H9 (cell line): ENCODE results near the gene RBMS3. TPM values are rescaled to one million over a fixed set of nuclear protein-coding genes. Genes with fewer than 3 reads are reported as not detected.
A peak's percentile ranks its signal among the peaks of the same experiment; 100 is the strongest.

Experiments
- DNase-seq: peaks from one replicate; pipeline ENCODE4 v3.0.0-alpha.2; 2017
- H2AFZ ChIP-seq: one replicate; pipeline ENCODE4 v1.6.1; 2013; ENCODE audit warnings: mild to moderate bottlenecking, low read length, control low read depth, moderate library complexity
- H2AK5ac ChIP-seq: 2 replicates; pipeline ENCODE4 v1.6.1; 2013; ENCODE audit warnings: low read length, control low read depth, mixed read lengths; ENCODE audit not compliant: insufficient read length
- H2BK120ac ChIP-seq: one replicate; pipeline ENCODE4 v1.6.1; 2013; ENCODE audit warnings: low read depth, mild to moderate bottlenecking, low read length, control low read depth, inconsistent platforms; ENCODE audit not compliant: poor library complexity, severe bottlenecking
- H2BK12ac ChIP-seq: 2 replicates; pipeline ENCODE4 v1.6.1; 2013; ENCODE audit warnings: low read length, control low read depth, mixed read lengths, low read depth; ENCODE audit not compliant: insufficient read length
- H2BK15ac ChIP-seq: 2 replicates; pipeline ENCODE4 v1.6.1; 2013; ENCODE audit warnings: low read depth, low read length, control low read depth
- H2BK20ac ChIP-seq: one replicate; pipeline ENCODE4 v1.6.1; 2013; ENCODE audit warnings: low read depth, mild to moderate bottlenecking, low read length, control low read depth, inconsistent platforms; ENCODE audit not compliant: poor library complexity, severe bottlenecking
- H2BK5ac ChIP-seq: 2 replicates; pipeline ENCODE4 v1.6.1; 2013; ENCODE audit warnings: low read length, control low read depth, mixed read lengths; ENCODE audit not compliant: insufficient read length
- H3K14ac ChIP-seq: 2 replicates; pipeline ENCODE4 v1.6.1; 2013; ENCODE audit warnings: low read length, control low read depth; ENCODE audit not compliant: insufficient read depth
- H3K18ac ChIP-seq: 2 replicates; pipeline ENCODE4 v1.6.1; 2013; ENCODE audit warnings: low read depth, mild to moderate bottlenecking, mixed read lengths, low read length, control low read depth; ENCODE audit not compliant: insufficient read length
- H3K23ac ChIP-seq: 2 replicates; pipeline ENCODE4 v1.6.1; 2013; ENCODE audit warnings: low read length, control low read depth, mixed read lengths, low read depth; ENCODE audit not compliant: insufficient read length
- H3K23me2 ChIP-seq: 2 replicates; pipeline ENCODE4 v1.6.1; 2013; ENCODE audit warnings: low read depth, mild to moderate bottlenecking, mixed read lengths, low read length, control low read depth; ENCODE audit not compliant: insufficient read length, poor library complexity, severe bottlenecking
- H3K27ac ChIP-seq: 2 replicates; pipeline ENCODE4 v1.5.1; 2013; ENCODE audit warnings: low read length, control low read depth, mixed read lengths, low read depth; ENCODE audit not compliant: insufficient read length
- H3K27me3 ChIP-seq: 2 replicates; pipeline ENCODE4 v1.6.1; 2013; ENCODE audit warnings: low read length, control low read depth, inconsistent platforms; ENCODE audit not compliant: insufficient read depth
- H3K4ac ChIP-seq: 2 replicates; pipeline ENCODE4 v1.6.1; 2013; ENCODE audit warnings: low read depth, mild to moderate bottlenecking, control low read depth, inconsistent platforms, low read length, moderate library complexity
- H3K4me1 ChIP-seq: 2 replicates; pipeline ENCODE4 v1.6.1; 2013; ENCODE audit warnings: low read length, control low read depth, inconsistent platforms; ENCODE audit not compliant: insufficient read depth
- H3K4me2 ChIP-seq: 2 replicates; pipeline ENCODE4 v1.6.1; 2013; ENCODE audit warnings: low read length, control low read depth, mixed read lengths; ENCODE audit not compliant: insufficient read length, insufficient read depth
- H3K56ac ChIP-seq: 2 replicates; pipeline ENCODE4 v1.6.1; 2013; ENCODE audit warnings: low read depth, mild to moderate bottlenecking, mixed read lengths, low read length, control low read depth; ENCODE audit not compliant: insufficient read length
- H3K79me1 ChIP-seq: 2 replicates; pipeline ENCODE4 v1.6.1; 2013; ENCODE audit warnings: low read depth, mild to moderate bottlenecking, moderate library complexity, low read length, control low read depth, inconsistent platforms; ENCODE audit not compliant: insufficient read depth, poor library complexity, severe bottlenecking
- H3K79me2 ChIP-seq: 2 replicates; pipeline ENCODE4 v1.6.1; 2013; ENCODE audit warnings: low read length, control low read depth, inconsistent platforms; ENCODE audit not compliant: insufficient read depth
- H3K9ac ChIP-seq: 2 replicates; pipeline ENCODE4 v1.6.1; 2013; ENCODE audit warnings: low read length, control low read depth, mixed read lengths; ENCODE audit not compliant: insufficient read length; ENCODE audit errors: extremely low read depth
- H3K9me3 ChIP-seq: one replicate; pipeline ENCODE4 v1.6.1; 2013; ENCODE audit warnings: low read depth, low read length, inconsistent platforms; ENCODE audit not compliant: control insufficient read depth
- H3T11ph ChIP-seq: one replicate; pipeline ENCODE4 v1.6.1; 2013; ENCODE audit warnings: mild to moderate bottlenecking, low read length, control low read depth, inconsistent platforms
- H4K20me1 ChIP-seq: one replicate; pipeline ENCODE4 v1.6.1; 2013; ENCODE audit not compliant: control insufficient read depth, insufficient read length, insufficient read depth
- H4K5ac ChIP-seq: 2 replicates; pipeline ENCODE4 v1.6.1; 2013; ENCODE audit warnings: low read depth, mild to moderate bottlenecking, mixed read lengths, low read length, control low read depth; ENCODE audit not compliant: insufficient read length
- H4K8ac ChIP-seq: replicated peaks from 2 replicates; pipeline ENCODE4 v1.6.1; 2013; ENCODE audit warnings: low read length, control low read depth, mixed read lengths, low read depth; ENCODE audit not compliant: insufficient read length
- H4K91ac ChIP-seq: 2 replicates; pipeline ENCODE4 v1.6.1; 2013; ENCODE audit warnings: low read depth, mild to moderate bottlenecking, moderate library complexity, mixed read lengths, low read length, control low read depth; ENCODE audit not compliant: insufficient read length
- H3K27ac Mint-ChIP-seq, 3 experiments: 2 replicates in 2 of 3; 3 replicates in 1 of 3; pipeline ENCODE4 v1.8.0; 2020 to 2021; ENCODE audit warnings: mixed read lengths in 3 of 3, mild to moderate bottlenecking in 1 of 3, moderate library complexity in 1 of 3
- H3K27me3 Mint-ChIP-seq: 2 replicates; pipeline ENCODE4 v1.8.0; 2021; ENCODE audit warnings: low read depth, mild to moderate bottlenecking, moderate library complexity, mixed read lengths
- H3K36me3 Mint-ChIP-seq, 3 experiments: 2 replicates in 2 of 3; 3 replicates in 1 of 3; pipeline ENCODE4 v1.8.0; 2020 to 2021; ENCODE audit warnings: low read depth in 3 of 3, mixed read lengths in 3 of 3; ENCODE audit not compliant: insufficient read depth in 1 of 3
- H3K4me1 Mint-ChIP-seq, 2 experiments: 2 replicates each; pipeline ENCODE4 v1.8.0; 2020; ENCODE audit warnings: mixed read lengths in 2 of 2
- H3K4me3 Mint-ChIP-seq, 2 experiments: 2 replicates in 1 of 2; 3 replicates in 1 of 2; pipeline ENCODE4 v1.8.0; 2020 to 2021; ENCODE audit warnings: mild to moderate bottlenecking in 2 of 2, mixed read lengths in 2 of 2, moderate library complexity in 1 of 2
- H3K9me3 Mint-ChIP-seq, 2 experiments: 2 replicates in 1 of 2; 3 replicates in 1 of 2; pipeline ENCODE4 v1.8.0; 2020; ENCODE audit warnings: mild to moderate bottlenecking in 2 of 2, mixed read lengths in 2 of 2, moderate library complexity in 1 of 2
- WGBS: extraction: QIAGEN DNeasy Blood & Tissue Kit; methylation state at CpG from one replicate; pipeline ENCODE4 v1.1.7; 2013; ENCODE audit warnings: missing lambda C conversion rate, low lambda C conversion rate, mixed read lengths; ENCODE audit not compliant: insufficient read length; ENCODE audit errors: extremely low coverage; 5-methylcytosine and 5-hydroxymethylcytosine counted together
- total RNA-seq: library from RNA; stranded (reverse); gene quantifications from 2 replicates; pipeline ENCODE4 v1.2.1, GENCODE V29; 2021
- TF ChIP-seq, protein P1 (sequence below): fragments of 200-600 bp; sonication (generic); conservative IDR thresholded peaks from 3 replicates; pipeline ENCODE4 v1.8.0; 2021; ENCODE audit warnings: antibody characterized with exemption, mild to moderate bottlenecking

Gene RBMS3
- total RNA-seq, 1 experiment from 2014 or later = 8.1 TPM

DNA sequence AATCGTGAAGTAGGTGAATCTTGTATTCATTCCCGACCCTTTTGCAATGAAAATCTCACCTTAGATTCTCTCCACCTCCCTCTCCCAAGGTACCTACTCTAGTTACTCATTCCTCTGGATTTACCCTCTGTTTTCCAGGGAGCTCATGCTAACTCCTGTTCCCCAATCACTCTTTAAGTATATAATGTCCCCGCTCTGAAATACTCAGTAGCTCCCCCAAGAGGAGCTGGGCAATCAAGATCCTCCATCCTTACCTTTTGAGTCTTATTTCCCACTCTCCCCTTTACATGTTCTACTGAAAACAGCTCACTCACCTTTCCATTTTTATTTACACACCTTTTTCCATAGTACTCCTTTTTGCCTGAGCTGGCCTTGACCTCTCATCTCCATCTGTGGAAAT is 599.9 kb downstream of the RBMS3 start:
- Histone ChIP-seq H3K14ac (no peak overlapping the region), H4K20me1 (no peaks in the 10 kb centered on the region), H4K5ac (no peak overlapping the region), H2BK15ac (no peak overlapping the region), H2BK20ac (no peak overlapping the region), H2AFZ (no peak overlapping the region), H3K23ac (no peak overlapping the region), H2AK5ac (no peak overlapping the region), H3K4ac (no peak overlapping the region), H3K79me1 (no peaks in the 10 kb centered on the region), H3K23me2 (no peaks in the 10 kb centered on the region), H4K91ac (no peak overlapping the region), H3K4me1 (no peaks in the 10 kb centered on the region), H3K18ac (no peak overlapping the region), H2BK120ac (no peak overlapping the region), H3T11ph (no peak overlapping the region), H3K79me2 (no peaks in the 10 kb centered on the region), H2BK5ac (no peak overlapping the region), H3K27ac (no peak overlapping the region), H3K4me2 (no peak overlapping the region), H2BK12ac (no peak overlapping the region), H3K56ac (no peak overlapping the region), H3K27me3 (no peaks in the 10 kb centered on the region), H4K8ac (no peak overlapping the region), H3K9ac (no peak overlapping the region), H3K9me3 (no peaks in the 10 kb centered on the region)
- Mint-ChIP-seq H3K27me3 (no peaks in the 10 kb centered on the region), H3K4me1 (no peaks in the 10 kb centered on the region; a peak in 1 of 4 replicates), H3K27ac (no peak overlapping the region; a peak in 1 of 7 replicates), H3K9me3 (no peaks in the 10 kb centered on the region), H3K36me3 (no peaks in the 10 kb centered on the region), H3K4me3 (no peak overlapping the region)
- no CpG with 5 or more reads among the region's 3 CpGs for WGBS
- DNase-seq = no peak
- TF ChIP-seq, protein P1, sequence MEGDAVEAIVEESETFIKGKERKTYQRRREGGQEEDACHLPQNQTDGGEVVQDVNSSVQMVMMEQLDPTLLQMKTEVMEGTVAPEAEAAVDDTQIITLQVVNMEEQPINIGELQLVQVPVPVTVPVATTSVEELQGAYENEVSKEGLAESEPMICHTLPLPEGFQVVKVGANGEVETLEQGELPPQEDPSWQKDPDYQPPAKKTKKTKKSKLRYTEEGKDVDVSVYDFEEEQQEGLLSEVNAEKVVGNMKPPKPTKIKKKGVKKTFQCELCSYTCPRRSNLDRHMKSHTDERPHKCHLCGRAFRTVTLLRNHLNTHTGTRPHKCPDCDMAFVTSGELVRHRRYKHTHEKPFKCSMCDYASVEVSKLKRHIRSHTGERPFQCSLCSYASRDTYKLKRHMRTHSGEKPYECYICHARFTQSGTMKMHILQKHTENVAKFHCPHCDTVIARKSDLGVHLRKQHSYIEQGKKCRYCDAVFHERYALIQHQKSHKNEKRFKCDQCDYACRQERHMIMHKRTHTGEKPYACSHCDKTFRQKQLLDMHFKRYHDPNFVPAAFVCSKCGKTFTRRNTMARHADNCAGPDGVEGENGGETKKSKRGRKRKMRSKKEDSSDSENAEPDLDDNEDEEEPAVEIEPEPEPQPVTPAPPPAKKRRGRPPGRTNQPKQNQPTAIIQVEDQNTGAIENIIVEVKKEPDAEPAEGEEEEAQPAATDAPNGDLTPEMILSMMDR = peak; percentile 50
